Heart left ventricle (tissue), 16 donors: ENCODE data around the gene NANP. TPM values are rescaled to one million over a fixed set of nuclear protein-coding genes. Genes with fewer than 3 reads are reported as not detected.
"Not testable (repeated sequence)": the region's sequence is repeated elsewhere in the genome, so short reads cannot be mapped to it uniquely, and the experiment has no call there.

Experiments
- ATAC-seq, 4 donors: fragments of 200-7000 bp; cut with Tn5 transposase; one replicate each; pipeline ENCODE4 v1.9.1; 2020 to 2022; ENCODE audit warnings: moderate library complexity in 4 of 4, mild to moderate bottlenecking in 3 of 4, moderate number of reproducible peaks in 1 of 4
- DNase-seq, 5 donors: peaks; one replicate each; pipeline ENCODE4 v3.0.0-alpha.2; 2020
- H3K27ac ChIP-seq, 12 donors: fragments of 200-600 bp; sonication (generic) in 4 of 12; one replicate each; pipeline versions ENCODE4 v1.5.0 to v1.8.0; 2016 to 2022; ENCODE audit warnings: mild to moderate bottlenecking in 2 of 12
- H3K27me3 ChIP-seq, 9 donors: fragments of 200-600 bp; sonication (generic) in 2 of 9; one replicate each; pipeline versions ENCODE4 v1.5.1 to v1.8.0; 2016 to 2022; ENCODE audit warnings: mild to moderate bottlenecking in 3 of 9
- H3K36me3 ChIP-seq, 9 donors: fragments of 200-600 bp; sonication (generic) in 2 of 9; one replicate each; pipeline versions ENCODE4 v1.5.0 to v1.8.0; 2018 to 2022; ENCODE audit warnings: mild to moderate bottlenecking in 2 of 9
- H3K4me1 ChIP-seq, 12 donors: fragments of 200-600 bp; sonication (generic) in 4 of 12; one replicate each; pipeline versions ENCODE4 v1.5.0 to v1.8.0; 2016 to 2022; ENCODE audit warnings: mild to moderate bottlenecking in 3 of 12
- H3K4me3 ChIP-seq, 12 donors: fragments of 200-600 bp; sonication (generic) in 4 of 12; one replicate each; pipeline versions ENCODE4 v1.5.0 to v1.8.0; 2017 to 2022; ENCODE audit warnings: mild to moderate bottlenecking in 9 of 12, moderate library complexity in 4 of 12
- H3K9me3 ChIP-seq, 12 donors: fragments of 200-600 bp; sonication (generic) in 4 of 12; one replicate each; pipeline versions ENCODE4 v1.5.0 to v1.8.0; 2016 to 2022; ENCODE audit warnings: mild to moderate bottlenecking in 1 of 12
- CTCF ChIP-seq, 12 donors: fragments of 200-600 bp; sonication (generic) in 4 of 12; IDR thresholded peaks; one replicate each; pipeline versions ENCODE4 v1.5.0 to v1.8.0; 2018 to 2022; ENCODE audit warnings: antibody characterized with exemption in 12 of 12, mild to moderate bottlenecking in 5 of 12
- POLR2A ChIP-seq, 2 donors: fragments of 450-650 bp; IDR thresholded peaks; one replicate each; pipeline ENCODE4 v1.6.1; 2017; ENCODE audit warnings: antibody characterized with exemption in 2 of 2, mild to moderate bottlenecking in 2 of 2, moderate library complexity in 2 of 2
- WGBS, 4 donors: extraction: QIAGEN DNeasy Blood & Tissue Kit in 2 of 4; methylation state at CpG; one replicate each; pipeline versions ENCODE4 v1.1.5 to v1.1.7; 2013 to 2018; 5-methylcytosine and 5-hydroxymethylcytosine counted together
- intact Hi-C, 10 donors: fragments of 100-400 bp; cut with DNase I; formaldehyde crosslinking; loops; one replicate each; pipeline versions ENCODE4 v1.11.1 to v1.14.2; 2022
- polyA plus RNA-seq, 2 donors: library from polyadenylated mRNA; stranded (reverse); fragments of 200-250 nt; gene quantifications; one replicate each; pipeline ENCODE4 v1.2.3, GENCODE V29; 2013
- total RNA-seq, 9 donors: library from RNA; depleted of rRNA in 2 of 9; stranded (reverse); fragments of >200 nt in 2 of 9; fragmentation: NEBNext Ultra II Directional in 3 of 9; extraction: Animal tissue kit (Norgen Biotek cat#: 25700) in 3 of 9; gene quantifications; one replicate each; pipeline versions ENCODE4 v1.1.0 to v1.2.4, GENCODE V29; 2016 to 2023
- donor health status: ischemic (EF 13 %, LVEDD 7.1; RV severe dilation, severe dysfunction).
- donor health status: healthy with polysubstance abuse.
- donor health status: DM: no; HTN: yes; CAD: no.
- donor health status: DM: no; HTN: no; CAD: no.
- donor health status: ischemic (EF 25% LVEDD 6.9; RV normal size, moderate dysfunction).
- donor health status: ischemic (EF 25% LVEDD 5.7; RV mildly dilated, moderate dysfunction).
- donor health status: healthy.
- donor health status: DM: yes; HTN: yes; CAD: no.
- donor health status: ischemic (EF 35%, LVEDD 5.7; RV mildly dilated, moderate dysfunction).
- donor health status: nonischemic (EF 11% LVEDD 7.7; RV severe dilation, severe dysfunction).
- donor health status: DM: yes; HTN: yes; CAD: no.
- donor health status: PGD.
- donor health status: ischemic (EF 29% LVEDD 5.4; RV normal size, mild dysfunction).
- donor health status: nonischemic (EF 23%, LVEDD 6.1; RV moderate dilation, normal function).

Gene NANP
- total and polyA plus RNA-seq, 11 donors, result 1.8 to 5.2 (median 3.1) TPM

- ATAC-seq, result no peak
- H3K4me3 ChIP-seq, result no peak overlapping the region
- no peaks in the 10 kb centered on the region for H3K4me1 ChIP-seq
- no peak overlapping the region for H3K27ac ChIP-seq
- H3K36me3 ChIP-seq, result peaks cover 0 to 8% (median 0%) of the 10 kb centered on the region in 9 donors
- no peak for DNase-seq
- no peaks in the 10 kb centered on the region for H3K27me3 ChIP-seq
- intact Hi-C loops, result no loop called here
- TF ChIP-seq POLR2A (IDR thresholded peaks at IDR 0.05) (no peak), CTCF (IDR thresholded peaks at IDR 0.05) (no peak)
- H3K9me3 ChIP-seq, result peaks cover 0 to 16% (median 0%) of the 10 kb centered on the region in 12 donors
Observed at GRCh38 chr20:25643716-25644115, 19.9 kb upstream of the NANP start.

GRCh38 chr20:25637247-25637646, 13.4 kb upstream of the NANP start:
- Histone ChIP-seq H3K4me3 (no peak overlapping the region), H3K4me1 (no peaks in the 10 kb centered on the region), H3K27ac (no peak overlapping the region), H3K9me3 (peaks cover 0 to 15% (median 0%) of the 10 kb centered on the region in 12 donors), H3K36me3 (peaks cover 0 to 12% (median 0%) of the 10 kb centered on the region in 9 donors), H3K27me3 (no peaks in the 10 kb centered on the region)
- ATAC-seq (no peak), DNase-seq (no peak)
- intact Hi-C loops, result no loop called here
- 95 to 97% (median 96%) methylated on average over 2 of the region's 2 CpGs for WGBS, 4 donors
- TF ChIP-seq CTCF (IDR thresholded peaks at IDR 0.05) (no peak), POLR2A (IDR thresholded peaks at IDR 0.05) (no peak)

- 83 to 89% (median 87%) methylated on average over 5 of the region's 5 CpGs for WGBS, 4 donors
- no peak for TF ChIP-seq POLR2A (IDR thresholded peaks at IDR 0.05)
- no peak for TF ChIP-seq CTCF (IDR thresholded peaks at IDR 0.05)
- Histone ChIP-seq H3K4me1 (no peaks in the 10 kb centered on the region), H3K4me3 (no peak overlapping the region), H3K27me3 (no peaks in the 10 kb centered on the region), H3K9me3 (peaks cover 0 to 15% (median 0%) of the 10 kb centered on the region in 12 donors), H3K36me3 (peaks cover 0 to 12% (median 0%) of the 10 kb centered on the region in 9 donors), H3K27ac (no peak overlapping the region)
- intact Hi-C loops, result no loop called here
- DNase-seq (no peak), ATAC-seq (no peak)
Observed at GRCh38 chr20:25632940-25633790, 9.4 kb upstream of the NANP start.

GRCh38 chr20:25630615-25631014, 6.8 kb upstream of the NANP start:
- H3K4me3 ChIP-seq, H3K9me3 ChIP-seq, H3K27me3 ChIP-seq, H3K4me1 ChIP-seq, intact Hi-C loops, H3K27ac ChIP-seq, DNase-seq, ATAC-seq, H3K36me3 ChIP-seq: not testable (repeated sequence)
- 95 to 100% (median 95%) methylated on average over 2 of the region's 2 CpGs for WGBS, 4 donors
